ENCODE data around the gene MEIS1.
A peak's percentile ranks its signal among the peaks of the same experiment; 100 is the strongest.
"Not testable (repeated sequence)": the region's sequence is repeated elsewhere in the genome, so short reads cannot be mapped to it uniquely, and the experiment has no call there.

MEIS1 gene

GRCh38 chr2:66434679-66435548 lies at the start of gene MEIS1:
MEIS1 (plus strand) TSS chr2:66435125; CDS start chr2:66435857, 732 bp downstream.
- DNase-seq, result peak; percentile 99

- no peak for DNase-seq
These were observed 47.7 kb upstream of the MEIS1 start for GRCh38 chr2:66387016-66387753.

- DNase-seq, result no peak
These were observed 45.2 kb upstream of the MEIS1 start for GRCh38 chr2:66389651-66390131.

- no peak for DNase-seq
These were observed 44.8 kb upstream of the MEIS1 start for GRCh38 chr2:66390152-66390551.

- no peak for DNase-seq
These were observed 44.1 kb upstream of the MEIS1 start for GRCh38 chr2:66390811-66391210.

- not testable (repeated sequence) for DNase-seq
These were observed 43.7 kb upstream of the MEIS1 start for GRCh38 chr2:66391240-66391639.

- DNase-seq, result no peak
These were observed 29.5 kb upstream of the MEIS1 start for GRCh38 chr2:66405473-66405872.

GRCh38 chr2:66408905-66409304 lies 26.0 kb upstream of the MEIS1 start:
- no peak for DNase-seq

- DNase-seq, result no peak
These were observed 22.1 kb upstream of the MEIS1 start for GRCh38 chr2:66412874-66413273.

- no peak for DNase-seq
These were observed 20.0 kb upstream of the MEIS1 start for GRCh38 chr2:66414896-66415295.

GRCh38 chr2:66418381-66418780 lies 16.5 kb upstream of the MEIS1 start:
- no peak for DNase-seq

- DNase-seq, result no peak
These were observed 13.3 kb upstream of the MEIS1 start for GRCh38 chr2:66421612-66422011.

GRCh38 chr2:66423391-66424124 lies 11.4 kb upstream of the MEIS1 start:
- no peak for DNase-seq

GRCh38 chr2:66426244-66427111 lies 8.4 kb upstream of the MEIS1 start:
- DNase-seq, result no peak

- DNase-seq, result no peak
These were observed 7.6 kb upstream of the MEIS1 start for GRCh38 chr2:66427300-66427699.

GRCh38 chr2:66428986-66429612 lies 5.8 kb upstream of the MEIS1 start:
- peak; percentile 53 for DNase-seq

- no peak for DNase-seq
These were observed 5.0 kb upstream of the MEIS1 start for GRCh38 chr2:66429693-66430504.

- DNase-seq, result no peak
These were observed 4.2 kb upstream of the MEIS1 start for GRCh38 chr2:66430505-66431273.

- no peak for DNase-seq
These were observed 3.7 kb upstream of the MEIS1 start for GRCh38 chr2:66431274-66431642.

All from HCEC 1CT (cell line).